Measurements from ENCODE around the gene FIG4. TPM values are rescaled to one million over a fixed set of nuclear protein-coding genes. Genes with fewer than 3 reads are reported as not detected.

FIG4 gene
- total RNA-seq, 1 experiment from 2014 or later, result 15.7 TPM

- RAD21 ChIA-PET (ENCODE audit: low non-redundant PET in 1 of 2, low total read pairs in 2 of 2, uncharacterized antibody in 2 of 2, unreplicated experiment in 2 of 2), result no interaction called here
- TF ChIP-seq CEBPB (IDR thresholded peaks at IDR 0.05; ENCODE audit: low read depth) (no peak), EZH2 (IDR thresholded peaks at IDR 0.05) (no peak), POLR2AphosphoS5 (IDR thresholded peaks at IDR 0.05; ENCODE audit: low read depth, low read length) (no peak), EZH2phosphoT487 (IDR thresholded peaks at IDR 0.05; ENCODE audit: borderline replicate concordance) (no peak), EGR1 (IDR thresholded peaks at IDR 0.05; ENCODE audit: low read depth) (no peak), FOSL1 (IDR thresholded peaks at IDR 0.05; ENCODE audit: low read depth) (no peak), ZNF274 (IDR thresholded peaks at IDR 0.05; ENCODE audit: low read depth, low read length) (no peak), RAD21 (IDR thresholded peaks at IDR 0.05; ENCODE audit: low read depth) (no peak), SIN3A (IDR thresholded peaks at IDR 0.05; ENCODE audit: low read depth) (no peak)
- TF ChIP-seq, protein P1, sequence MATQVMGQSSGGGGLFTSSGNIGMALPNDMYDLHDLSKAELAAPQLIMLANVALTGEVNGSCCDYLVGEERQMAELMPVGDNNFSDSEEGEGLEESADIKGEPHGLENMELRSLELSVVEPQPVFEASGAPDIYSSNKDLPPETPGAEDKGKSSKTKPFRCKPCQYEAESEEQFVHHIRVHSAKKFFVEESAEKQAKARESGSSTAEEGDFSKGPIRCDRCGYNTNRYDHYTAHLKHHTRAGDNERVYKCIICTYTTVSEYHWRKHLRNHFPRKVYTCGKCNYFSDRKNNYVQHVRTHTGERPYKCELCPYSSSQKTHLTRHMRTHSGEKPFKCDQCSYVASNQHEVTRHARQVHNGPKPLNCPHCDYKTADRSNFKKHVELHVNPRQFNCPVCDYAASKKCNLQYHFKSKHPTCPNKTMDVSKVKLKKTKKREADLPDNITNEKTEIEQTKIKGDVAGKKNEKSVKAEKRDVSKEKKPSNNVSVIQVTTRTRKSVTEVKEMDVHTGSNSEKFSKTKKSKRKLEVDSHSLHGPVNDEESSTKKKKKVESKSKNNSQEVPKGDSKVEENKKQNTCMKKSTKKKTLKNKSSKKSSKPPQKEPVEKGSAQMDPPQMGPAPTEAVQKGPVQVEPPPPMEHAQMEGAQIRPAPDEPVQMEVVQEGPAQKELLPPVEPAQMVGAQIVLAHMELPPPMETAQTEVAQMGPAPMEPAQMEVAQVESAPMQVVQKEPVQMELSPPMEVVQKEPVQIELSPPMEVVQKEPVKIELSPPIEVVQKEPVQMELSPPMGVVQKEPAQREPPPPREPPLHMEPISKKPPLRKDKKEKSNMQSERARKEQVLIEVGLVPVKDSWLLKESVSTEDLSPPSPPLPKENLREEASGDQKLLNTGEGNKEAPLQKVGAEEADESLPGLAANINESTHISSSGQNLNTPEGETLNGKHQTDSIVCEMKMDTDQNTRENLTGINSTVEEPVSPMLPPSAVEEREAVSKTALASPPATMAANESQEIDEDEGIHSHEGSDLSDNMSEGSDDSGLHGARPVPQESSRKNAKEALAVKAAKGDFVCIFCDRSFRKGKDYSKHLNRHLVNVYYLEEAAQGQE (IDR thresholded peaks at IDR 0.05; ENCODE audit: low read depth), result no peak
- Histone ChIP-seq H3K36me3 (ENCODE audit: control insufficient read depth in 1 of 2, insufficient read depth in 2 of 2, low read length in 2 of 2) (no peaks in the 10 kb centered on the region), H3K79me2 (ENCODE audit: insufficient read depth, low read length) (no peaks in the 10 kb centered on the region), H3K27ac (ENCODE audit: low read depth, low read length) (no peak overlapping the region), H3K9ac (ENCODE audit: low read length) (no peak overlapping the region), H4K20me1 (ENCODE audit: insufficient read depth) (no peaks in the 10 kb centered on the region), H3K9me3 (ENCODE audit: control insufficient read depth in 1 of 2, insufficient read depth in 1 of 2, low read depth in 1 of 2, low read length in 2 of 2) (no peaks in the 10 kb centered on the region), H3K27me3 (ENCODE audit: insufficient read depth, low read length) (no peaks in the 10 kb centered on the region), H2AFZ (ENCODE audit: low read depth, low read length, poor library complexity, severe bottlenecking) (no peak overlapping the region), H3K9me2 (ENCODE audit: insufficient read depth) (no peaks in the 10 kb centered on the region), H3K4me3 (replicated peaks in 1 of 2; ENCODE audit: low read depth in 1 of 2, low read length in 2 of 2) (no peak overlapping the region), H3K4me1 (ENCODE audit: control insufficient read depth in 1 of 2, insufficient read depth in 2 of 2, low read length in 2 of 2) (no peaks in the 10 kb centered on the region), H3K4me2 (ENCODE audit: low read length) (no peak overlapping the region)
- ATAC-seq (no peak), DNase-seq (ENCODE audit: low read depth, low spot score) (no peak)
- POLR2A ChIA-PET, result no interaction called here
- CTCF ChIA-PET, result interaction anchor here (1.8 kb wide), 1 partner anchor 319 kb away, joined by 5 read pairs; no protein-coding TSS in a partner anchor
- intact Hi-C loops (cut with micrococcal nuclease), result no loop called here
- no TSS peak for BruUV-seq (replicated peaks)
Observed at GRCh38 chr6:109720311-109720710, 29.2 kb downstream of the FIG4 start.

All from HCT116 (cell line).